Epithelial cell of esophagus (primary cell): ENCODE measurements around the gene TARDBP.
"Not testable (repeated sequence)": the region's sequence is repeated elsewhere in the genome, so short reads cannot be mapped to it uniquely, and the experiment has no call there.

Experiments used
- DNase-seq: peaks from one replicate; pipeline ENCODE4 v3.0.0; 2010; ENCODE audit warnings: low read depth
- H3K4me3 ChIP-seq: 2 replicates; pipeline ENCODE4 v1.5.1; 2011; ENCODE audit warnings: mild to moderate bottlenecking, low read length, control low read depth
- TF ChIP-seq, protein P1 (sequence below): IDR thresholded peaks from 2 replicates; pipeline ENCODE4 v1.5.1; 2011; ENCODE audit warnings: low read depth, mild to moderate bottlenecking, low read length, control low read depth, inconsistent platforms; ENCODE audit not compliant: insufficient read depth; ENCODE audit errors: missing control alignments

TARDBP gene

DNA sequence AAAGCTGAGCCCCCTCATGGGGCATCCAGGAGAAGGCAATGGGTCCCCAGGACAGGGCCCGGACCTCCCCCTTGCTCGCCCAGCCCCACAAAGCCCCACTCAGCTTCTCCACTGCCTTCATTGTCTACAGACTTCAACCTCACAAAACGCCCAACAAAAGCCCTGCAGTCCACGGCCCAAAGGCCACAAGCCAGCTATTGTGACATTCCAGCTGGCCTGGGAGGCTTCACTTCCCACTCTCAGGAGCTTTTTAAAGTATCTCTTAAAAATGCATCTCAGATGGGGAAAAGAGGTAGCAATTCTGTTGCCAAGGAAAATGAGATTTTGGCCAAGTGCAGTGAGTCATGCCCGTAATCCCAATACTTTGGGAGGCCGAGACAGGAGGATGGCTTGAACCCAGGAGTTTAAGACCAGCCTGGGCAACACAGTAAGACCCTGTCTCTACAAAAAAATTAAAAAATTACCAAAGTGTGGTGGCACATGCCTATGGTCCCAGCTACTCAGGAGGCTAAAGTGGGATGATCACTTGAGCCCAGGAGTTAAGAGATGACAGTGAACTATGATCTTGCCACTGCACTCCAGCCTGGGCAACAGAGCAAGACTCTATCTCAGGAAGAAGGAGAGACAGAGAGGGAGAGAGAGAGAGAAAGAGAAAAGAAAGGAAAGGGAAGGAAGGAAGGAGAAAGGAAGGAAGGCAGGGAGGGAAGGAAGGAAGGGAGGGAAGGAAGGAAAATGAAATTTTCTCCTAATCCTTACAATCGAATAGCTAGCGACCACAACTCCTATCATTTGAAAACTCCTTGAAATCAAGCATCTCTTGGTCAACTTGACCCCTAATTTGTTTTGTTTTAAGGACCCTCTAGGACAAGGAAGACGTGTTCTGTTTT, 31.4 kb upstream of the TARDBP start:
- no peak overlapping the region for H3K4me3 ChIP-seq

DNA sequence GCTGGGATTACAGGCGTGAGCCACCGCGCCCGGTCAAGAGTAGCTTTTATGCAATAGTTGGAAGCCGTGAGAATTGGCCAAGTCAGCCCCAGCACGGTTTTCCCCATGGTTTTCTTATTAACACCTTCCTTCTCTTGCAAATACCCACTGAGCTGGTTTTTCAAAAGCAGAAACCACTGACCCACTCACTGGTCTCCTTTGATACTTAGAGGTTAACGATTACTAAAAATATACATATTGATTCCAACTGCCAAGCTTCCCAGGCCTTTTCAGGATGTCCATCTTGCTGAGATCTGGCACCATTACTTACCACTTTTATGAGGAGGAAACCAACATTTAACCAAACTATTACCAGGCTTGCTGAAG, 25.9 kb upstream of the TARDBP start:
- no peak overlapping the region for H3K4me3 ChIP-seq
- TF ChIP-seq, protein P1, sequence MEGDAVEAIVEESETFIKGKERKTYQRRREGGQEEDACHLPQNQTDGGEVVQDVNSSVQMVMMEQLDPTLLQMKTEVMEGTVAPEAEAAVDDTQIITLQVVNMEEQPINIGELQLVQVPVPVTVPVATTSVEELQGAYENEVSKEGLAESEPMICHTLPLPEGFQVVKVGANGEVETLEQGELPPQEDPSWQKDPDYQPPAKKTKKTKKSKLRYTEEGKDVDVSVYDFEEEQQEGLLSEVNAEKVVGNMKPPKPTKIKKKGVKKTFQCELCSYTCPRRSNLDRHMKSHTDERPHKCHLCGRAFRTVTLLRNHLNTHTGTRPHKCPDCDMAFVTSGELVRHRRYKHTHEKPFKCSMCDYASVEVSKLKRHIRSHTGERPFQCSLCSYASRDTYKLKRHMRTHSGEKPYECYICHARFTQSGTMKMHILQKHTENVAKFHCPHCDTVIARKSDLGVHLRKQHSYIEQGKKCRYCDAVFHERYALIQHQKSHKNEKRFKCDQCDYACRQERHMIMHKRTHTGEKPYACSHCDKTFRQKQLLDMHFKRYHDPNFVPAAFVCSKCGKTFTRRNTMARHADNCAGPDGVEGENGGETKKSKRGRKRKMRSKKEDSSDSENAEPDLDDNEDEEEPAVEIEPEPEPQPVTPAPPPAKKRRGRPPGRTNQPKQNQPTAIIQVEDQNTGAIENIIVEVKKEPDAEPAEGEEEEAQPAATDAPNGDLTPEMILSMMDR = no peak
- no peak for DNase-seq

More for the DNA sequence above, 31.4 kb upstream of the TARDBP start:
- DNase-seq = no peak
- TF ChIP-seq, protein P1 = no peak

DNA sequence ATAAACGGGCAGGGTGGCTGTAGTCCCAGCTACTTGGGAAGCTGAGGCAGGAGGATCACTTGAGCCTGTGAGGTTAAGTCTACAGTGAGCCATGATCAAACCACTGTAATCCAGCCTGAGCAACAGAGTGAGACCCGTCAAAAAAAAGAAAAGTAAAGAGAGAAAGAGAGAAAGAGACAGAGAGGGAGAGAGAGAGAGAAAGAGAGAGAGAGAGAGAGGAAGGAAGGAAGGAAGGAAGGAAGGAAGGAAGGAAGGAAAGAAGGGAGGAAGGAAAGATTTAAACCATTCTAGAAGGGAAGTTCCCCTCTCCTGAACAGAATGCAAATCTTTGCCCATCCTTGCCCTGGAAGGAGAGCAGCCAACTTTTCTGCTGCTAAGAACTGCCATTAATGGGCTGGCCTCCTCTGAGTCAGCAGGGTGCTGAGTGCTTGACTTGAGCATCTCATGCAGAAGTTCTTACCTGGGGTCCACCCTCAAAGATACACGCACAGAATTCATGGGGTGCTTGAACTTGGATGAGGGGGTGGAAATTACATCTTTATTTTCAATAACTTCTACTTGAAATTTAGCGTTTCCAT, 24.5 kb upstream of the TARDBP start:
- no peak overlapping the region for H3K4me3 ChIP-seq
- TF ChIP-seq, protein P1 = no peak
- DNase-seq = no peak

DNA sequence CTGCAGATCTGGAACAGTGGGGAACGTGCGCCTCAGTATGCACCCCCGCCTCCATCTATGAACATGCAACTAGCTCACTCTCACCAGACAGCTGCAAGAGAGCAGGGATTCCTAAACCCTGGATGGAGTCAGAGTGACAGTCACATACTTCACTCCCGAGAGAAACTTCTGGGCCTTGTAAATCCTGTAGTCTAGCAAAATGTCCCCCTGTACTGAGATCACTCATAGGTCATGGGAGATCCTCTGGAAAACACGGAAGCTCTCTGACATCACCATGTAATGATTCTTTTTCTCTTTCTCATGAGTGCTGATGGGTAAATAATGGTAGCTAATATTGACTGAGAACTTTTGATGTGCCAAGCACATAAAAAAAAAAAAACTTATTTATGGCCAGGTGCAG, 23.4 kb upstream of the TARDBP start:
- TF ChIP-seq, protein P1 = no peak
- no peak for DNase-seq
- no peak overlapping the region for H3K4me3 ChIP-seq

DNA sequence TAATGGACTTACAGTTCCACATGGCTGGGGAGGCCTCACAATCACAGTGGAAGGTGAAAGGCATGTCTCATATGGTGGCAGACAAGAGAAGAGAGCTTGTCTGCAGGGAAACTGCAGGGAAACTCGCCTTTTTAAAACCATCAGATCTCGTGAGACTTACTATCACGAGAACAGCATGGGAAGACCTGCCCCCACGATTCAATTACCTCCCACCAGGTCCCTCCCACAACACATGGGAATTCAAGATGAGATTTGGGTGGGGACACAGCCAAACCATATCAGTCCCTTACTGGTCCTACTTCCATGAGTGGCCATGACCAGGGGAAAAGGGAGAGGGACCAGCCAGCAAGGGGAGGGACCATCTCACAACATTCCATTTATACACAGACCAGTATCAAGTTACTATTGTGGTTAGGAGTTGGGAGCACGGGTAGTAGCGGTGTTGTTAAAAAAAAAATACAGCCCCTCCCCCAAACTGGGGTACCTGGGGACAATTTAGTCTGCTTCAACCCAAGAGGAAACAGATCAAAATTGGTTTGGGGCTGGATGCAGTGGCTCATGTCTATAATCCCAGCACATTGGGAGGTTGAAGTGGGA, 22.4 kb upstream of the TARDBP start:
- not testable (repeated sequence) for H3K4me3 ChIP-seq, DNase-seq

DNA sequence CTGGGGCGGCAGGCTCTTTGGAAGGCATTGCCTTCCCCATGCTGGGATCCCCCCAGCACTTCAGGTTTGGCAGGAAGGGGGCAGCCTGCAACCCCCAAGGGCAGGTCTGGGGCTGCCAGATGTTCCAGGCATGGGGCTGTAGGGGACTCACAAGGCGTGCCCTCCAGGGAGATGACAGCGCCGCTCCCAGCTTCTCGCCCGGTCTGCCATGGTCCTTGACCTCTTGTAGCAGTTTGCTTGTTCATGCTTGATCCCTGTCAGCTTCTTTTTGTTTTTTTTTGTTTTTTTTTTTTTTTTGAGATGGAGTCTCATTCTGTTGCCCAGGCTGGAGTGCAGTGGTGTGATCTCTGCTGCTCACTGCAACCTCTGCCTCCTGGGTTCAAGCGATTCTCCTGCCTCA, 21.6 kb upstream of the TARDBP start:
- TF ChIP-seq, protein P1 = no peak
- no peak for DNase-seq

DNA sequence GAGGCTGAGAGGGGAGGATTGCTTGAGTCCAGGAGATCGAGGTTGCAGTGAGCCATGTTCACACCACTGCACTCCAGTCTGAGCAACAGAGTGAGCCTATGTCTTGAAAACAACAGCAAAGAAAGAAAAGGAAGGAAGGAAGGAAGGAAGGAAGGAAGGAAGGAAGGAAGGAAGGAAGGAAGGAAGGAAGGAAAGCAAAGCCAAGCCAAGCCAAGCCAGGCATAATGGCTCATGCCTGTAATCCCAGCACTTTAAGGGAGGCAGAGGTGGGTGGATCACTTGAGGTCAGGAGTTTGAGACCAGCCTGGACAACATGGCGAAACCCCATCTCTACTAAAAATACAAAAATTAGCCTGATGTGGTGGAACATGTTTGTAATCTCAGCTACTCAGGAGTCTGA, 20.4 kb upstream of the TARDBP start:
- not testable (repeated sequence) for H3K4me3 ChIP-seq, DNase-seq

More for the DNA sequence above, 21.6 kb upstream of the TARDBP start:
- no peak overlapping the region for H3K4me3 ChIP-seq
